Ovary (tissue), 3 donors: ENCODE measurements around the gene TM9SF4.

ENCODE experiments used
- EP300 ChIP-seq: sonication (generic); formaldehyde crosslinking; IDR thresholded peaks from one replicate; pipeline ENCODE4 v1.6.1; 2017; ENCODE audit warnings: antibody characterized with exemption
- POLR2A ChIP-seq: fragments of 450-650 bp; IDR thresholded peaks from one replicate; pipeline ENCODE4 v1.6.1; 2017; ENCODE audit warnings: antibody characterized with exemption, mild to moderate bottlenecking, moderate library complexity
- TF ChIP-seq, protein P1 (sequence below), 3 donors: fragments of 450-650 bp in 2 of 3; fragments of 200-600 bp in 1 of 3; IDR thresholded peaks; one replicate each; pipeline versions ENCODE4 v1.5.1 to v1.8.0; 2016 to 2022; ENCODE audit warnings: antibody characterized with exemption in 3 of 3, mild to moderate bottlenecking in 1 of 3
- donor health status: DM: no; HTN: no; CAD: no.

- TF ChIP-seq, protein P1, sequence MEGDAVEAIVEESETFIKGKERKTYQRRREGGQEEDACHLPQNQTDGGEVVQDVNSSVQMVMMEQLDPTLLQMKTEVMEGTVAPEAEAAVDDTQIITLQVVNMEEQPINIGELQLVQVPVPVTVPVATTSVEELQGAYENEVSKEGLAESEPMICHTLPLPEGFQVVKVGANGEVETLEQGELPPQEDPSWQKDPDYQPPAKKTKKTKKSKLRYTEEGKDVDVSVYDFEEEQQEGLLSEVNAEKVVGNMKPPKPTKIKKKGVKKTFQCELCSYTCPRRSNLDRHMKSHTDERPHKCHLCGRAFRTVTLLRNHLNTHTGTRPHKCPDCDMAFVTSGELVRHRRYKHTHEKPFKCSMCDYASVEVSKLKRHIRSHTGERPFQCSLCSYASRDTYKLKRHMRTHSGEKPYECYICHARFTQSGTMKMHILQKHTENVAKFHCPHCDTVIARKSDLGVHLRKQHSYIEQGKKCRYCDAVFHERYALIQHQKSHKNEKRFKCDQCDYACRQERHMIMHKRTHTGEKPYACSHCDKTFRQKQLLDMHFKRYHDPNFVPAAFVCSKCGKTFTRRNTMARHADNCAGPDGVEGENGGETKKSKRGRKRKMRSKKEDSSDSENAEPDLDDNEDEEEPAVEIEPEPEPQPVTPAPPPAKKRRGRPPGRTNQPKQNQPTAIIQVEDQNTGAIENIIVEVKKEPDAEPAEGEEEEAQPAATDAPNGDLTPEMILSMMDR (IDR thresholded peaks at IDR 0.05) = no peak
- TF ChIP-seq POLR2A = no peak
- no peak for TF ChIP-seq EP300
Observed at GRCh38 chr20:32201296-32201976, 91.9 kb downstream of the TM9SF4 start.
